GM19467 (cell line): ENCODE data around the gene TTLL1.

ENCODE experiments used
- ATAC-seq: cut with Tn5 transposase; IDR thresholded peaks from one replicate; pipeline ENCODE4 v1.9.1; 2021; ENCODE audit warnings: mild to moderate bottlenecking, moderate library complexity; ENCODE audit not compliant: unreplicated experiment

The TTLL1 gene

GRCh38 chr22:42994917-42995562 lies 94.2 kb downstream of the TTLL1 start:
- no peak for ATAC-seq

GRCh38 chr22:42994276-42994916 lies 94.8 kb downstream of the TTLL1 start:
- no peak for ATAC-seq

GRCh38 chr22:42993651-42994275 lies 95.4 kb downstream of the TTLL1 start:
- ATAC-seq: no peak

DNA sequence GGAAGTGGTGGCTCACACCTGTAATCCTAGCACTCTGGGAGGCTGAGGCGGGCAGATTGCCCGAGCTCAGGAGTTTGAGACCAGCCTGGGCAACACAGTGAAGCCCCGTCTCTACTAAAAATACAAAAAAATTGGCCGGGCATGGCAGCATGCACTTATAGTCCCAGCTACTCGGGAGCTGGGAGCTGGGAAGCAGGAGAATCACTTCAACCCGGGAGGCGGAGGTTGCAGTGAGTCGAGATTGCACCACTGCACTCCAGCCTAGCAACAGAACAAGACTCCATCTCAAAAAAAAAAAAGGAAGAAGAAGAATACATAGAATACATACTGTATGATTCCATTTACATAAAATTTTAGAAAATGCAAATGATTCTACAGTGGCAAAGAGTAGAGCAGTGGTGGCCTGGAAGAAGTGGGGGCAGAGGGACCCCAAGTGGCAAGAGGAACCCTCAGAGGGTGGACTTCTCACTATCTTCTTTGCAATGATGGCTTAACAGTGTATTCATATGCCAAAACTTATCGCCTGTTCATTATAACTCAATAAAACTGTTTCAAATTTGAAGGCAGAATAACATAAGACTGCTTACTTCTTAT lies 96.2 kb downstream of the TTLL1 start:
- ATAC-seq: no peak

DNA sequence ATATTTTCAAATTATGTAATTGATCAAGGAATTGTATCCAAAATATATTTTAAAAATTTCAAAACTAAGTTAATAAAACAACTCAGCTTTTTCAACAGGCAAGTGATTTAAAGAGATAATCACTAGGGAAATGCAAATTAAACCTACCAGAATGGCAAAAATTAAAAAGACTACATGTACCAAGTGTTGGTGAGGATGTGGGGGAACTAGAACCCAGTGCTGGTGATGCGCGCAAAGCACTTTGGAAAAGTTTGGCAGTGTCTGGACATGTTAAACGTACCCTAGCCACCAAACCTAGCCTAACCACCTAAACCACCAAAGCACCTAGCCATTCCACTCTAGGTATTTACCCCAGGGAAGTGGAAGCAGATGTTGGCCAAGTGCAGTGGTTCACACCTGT lies 97.1 kb downstream of the TTLL1 start:
- ATAC-seq: no peak

DNA sequence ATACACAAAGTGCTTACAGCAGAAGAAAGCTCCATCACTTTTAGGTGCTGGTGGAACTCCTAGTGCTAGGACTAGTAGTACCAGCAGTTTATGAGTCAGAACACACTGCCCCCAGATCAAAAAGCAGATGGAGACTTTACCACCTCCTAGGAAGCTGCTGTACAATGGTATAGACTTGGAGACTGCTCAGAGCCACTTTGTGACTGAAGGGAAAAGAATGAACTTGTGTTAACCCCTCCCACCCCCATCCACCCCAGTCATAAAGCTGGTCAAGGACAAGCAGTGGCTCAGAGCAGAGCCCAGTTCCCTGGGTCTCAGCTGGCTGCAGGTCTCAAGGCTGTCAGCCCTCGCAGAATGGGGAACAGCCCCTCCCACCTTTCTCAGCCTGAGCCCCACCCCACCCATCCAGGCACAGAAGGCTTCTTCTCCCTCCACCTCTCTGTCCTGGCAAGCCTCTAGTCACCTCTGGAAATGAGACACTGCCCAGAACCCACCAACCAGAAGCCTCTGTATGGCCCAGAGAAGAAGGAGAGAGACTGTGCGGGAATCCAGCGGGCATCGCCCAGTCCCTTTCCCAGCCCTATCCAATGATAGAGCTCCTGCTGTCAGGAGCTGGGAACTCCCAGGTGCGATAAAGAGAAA lies 98.1 kb downstream of the TTLL1 start:
- no peak for ATAC-seq

DNA sequence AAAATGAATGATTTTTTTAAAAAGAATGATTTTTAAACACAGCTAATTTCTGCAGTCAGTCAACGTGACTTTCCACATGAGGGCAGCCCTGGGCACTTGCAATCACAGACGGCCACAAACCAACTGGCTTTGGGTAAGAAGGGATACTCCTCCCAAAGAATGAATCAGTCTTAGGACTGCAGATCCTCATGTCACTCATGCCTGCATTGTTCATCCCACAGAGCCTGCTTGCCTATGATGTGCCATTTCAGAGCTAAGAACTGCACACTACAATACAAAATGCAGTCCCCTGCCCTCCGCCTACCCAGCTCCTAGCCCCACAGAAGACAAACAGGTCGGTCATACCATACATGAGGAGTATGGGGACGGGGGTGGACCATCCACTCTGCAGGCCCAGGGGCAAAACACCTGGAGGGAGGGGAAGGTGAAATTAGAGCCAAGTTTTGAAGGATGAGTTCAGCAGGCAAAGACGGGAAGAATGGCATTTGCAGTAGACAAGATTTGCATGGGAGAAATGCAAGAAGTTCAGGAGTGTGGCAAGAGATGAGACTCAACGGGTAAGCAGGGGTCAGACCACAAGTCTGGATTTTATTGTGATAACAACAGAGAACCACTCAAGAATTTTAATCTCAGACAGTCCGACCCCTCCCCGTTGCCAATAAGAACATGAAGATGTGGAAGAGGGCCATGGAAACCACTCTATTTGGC lies 98.9 kb downstream of the TTLL1 start:
- no peak for ATAC-seq
